ENCODE results near the gene PDLIM7.

GRCh38 chr5:177470759-177471536 is 26.5 kb downstream of the PDLIM7 start:
- TF ChIP-seq, protein P1, sequence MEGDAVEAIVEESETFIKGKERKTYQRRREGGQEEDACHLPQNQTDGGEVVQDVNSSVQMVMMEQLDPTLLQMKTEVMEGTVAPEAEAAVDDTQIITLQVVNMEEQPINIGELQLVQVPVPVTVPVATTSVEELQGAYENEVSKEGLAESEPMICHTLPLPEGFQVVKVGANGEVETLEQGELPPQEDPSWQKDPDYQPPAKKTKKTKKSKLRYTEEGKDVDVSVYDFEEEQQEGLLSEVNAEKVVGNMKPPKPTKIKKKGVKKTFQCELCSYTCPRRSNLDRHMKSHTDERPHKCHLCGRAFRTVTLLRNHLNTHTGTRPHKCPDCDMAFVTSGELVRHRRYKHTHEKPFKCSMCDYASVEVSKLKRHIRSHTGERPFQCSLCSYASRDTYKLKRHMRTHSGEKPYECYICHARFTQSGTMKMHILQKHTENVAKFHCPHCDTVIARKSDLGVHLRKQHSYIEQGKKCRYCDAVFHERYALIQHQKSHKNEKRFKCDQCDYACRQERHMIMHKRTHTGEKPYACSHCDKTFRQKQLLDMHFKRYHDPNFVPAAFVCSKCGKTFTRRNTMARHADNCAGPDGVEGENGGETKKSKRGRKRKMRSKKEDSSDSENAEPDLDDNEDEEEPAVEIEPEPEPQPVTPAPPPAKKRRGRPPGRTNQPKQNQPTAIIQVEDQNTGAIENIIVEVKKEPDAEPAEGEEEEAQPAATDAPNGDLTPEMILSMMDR (IDR thresholded peaks at IDR 0.05) = no peak
- TF ChIP-seq ZFX (IDR thresholded peaks at IDR 0.05; ENCODE audit: borderline replicate concordance) = no peak
